GM21717 (cell line): ENCODE measurements around the gene ERC2.
A peak's percentile ranks its signal among the peaks of the same experiment; 100 is the strongest.

Experiments
- ATAC-seq: cut with Tn5 transposase; IDR thresholded peaks from one replicate; pipeline ENCODE4 v1.9.1; 2021; ENCODE audit warnings: mild to moderate bottlenecking, moderate library complexity; ENCODE audit not compliant: unreplicated experiment

Gene ERC2

DNA sequence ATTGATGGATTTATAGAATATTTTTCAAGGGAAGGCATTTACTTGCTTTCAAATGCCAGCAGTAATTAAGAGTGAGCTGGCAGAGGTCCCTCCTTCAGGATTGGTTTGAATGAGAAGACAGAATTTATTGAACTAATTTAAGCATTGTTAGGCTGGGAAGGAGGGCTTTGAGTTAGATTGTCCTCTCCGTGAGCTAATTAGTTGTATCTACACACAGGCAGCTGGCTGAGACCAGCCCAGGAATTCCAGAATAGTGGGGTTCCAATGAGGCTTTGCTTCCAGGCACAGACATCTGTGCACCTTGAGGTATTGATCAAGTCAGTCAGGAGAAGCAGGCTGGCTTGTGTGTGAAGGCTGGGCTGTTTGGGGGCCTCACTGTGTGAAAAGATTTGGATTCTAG, 857.1 kb downstream of the ERC2 start:
- no peak for ATAC-seq

DNA sequence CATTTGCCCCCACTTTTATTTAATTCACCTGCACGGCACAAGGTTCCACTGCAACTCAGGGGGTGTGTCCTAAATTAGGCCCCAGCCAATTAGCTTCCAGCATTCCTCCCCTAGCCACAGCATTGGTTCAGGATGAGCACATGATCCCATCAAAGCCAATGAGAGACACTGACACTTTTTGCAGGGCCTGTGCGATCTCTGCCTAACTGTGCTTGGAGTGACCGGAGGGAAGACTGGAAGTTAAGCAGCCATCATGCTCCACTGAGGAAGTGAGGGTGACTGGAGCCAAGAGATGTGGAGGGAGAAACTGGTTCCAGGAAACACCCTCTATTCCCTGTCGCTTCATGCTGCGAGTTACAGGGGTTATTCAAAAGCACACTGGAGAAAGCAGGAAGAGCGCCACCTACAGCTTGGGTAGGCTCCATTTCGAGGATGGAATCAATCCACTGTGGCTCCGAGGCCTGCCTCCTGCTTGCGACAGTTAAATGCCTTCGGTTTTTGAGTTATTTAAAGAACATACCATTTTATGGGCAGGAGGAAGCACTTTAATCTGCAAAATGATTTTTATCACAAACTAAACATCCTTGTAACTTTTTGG, 858.9 kb downstream of the ERC2 start:
- ATAC-seq, result no peak

DNA sequence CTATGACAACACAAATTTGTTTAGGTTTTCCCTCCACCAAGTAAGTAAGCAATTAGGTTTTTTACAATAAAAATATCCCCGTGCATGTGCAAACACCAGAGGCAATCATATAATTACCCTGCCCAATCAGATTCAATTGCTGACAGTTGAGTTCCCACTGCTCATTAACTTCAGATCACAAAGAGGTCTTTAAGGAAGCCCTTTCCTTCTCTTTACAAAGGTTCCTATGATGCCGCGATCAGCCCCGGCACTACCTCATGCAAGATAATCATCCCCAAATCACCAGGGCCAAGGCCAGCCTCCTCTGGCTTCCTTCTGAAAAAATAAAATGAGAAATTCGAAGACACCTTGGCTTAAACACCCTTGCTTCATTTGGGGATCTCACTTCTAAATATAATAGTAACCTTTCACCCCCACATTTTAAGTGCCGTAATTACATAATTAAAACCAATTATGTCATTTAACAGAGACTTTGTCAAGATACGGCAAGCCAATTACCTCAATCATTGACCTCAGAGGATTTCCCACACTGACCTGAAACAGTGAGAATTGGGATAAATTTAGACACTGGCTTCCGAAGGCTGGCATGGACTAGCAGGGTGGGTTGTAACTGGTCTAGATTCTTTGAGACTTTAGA, 859.8 kb downstream of the ERC2 start:
- ATAC-seq, result no peak

GRCh38 chr3:55607844-55608243, 860.4 kb downstream of the ERC2 start:
- peak; percentile 91 for ATAC-seq

DNA sequence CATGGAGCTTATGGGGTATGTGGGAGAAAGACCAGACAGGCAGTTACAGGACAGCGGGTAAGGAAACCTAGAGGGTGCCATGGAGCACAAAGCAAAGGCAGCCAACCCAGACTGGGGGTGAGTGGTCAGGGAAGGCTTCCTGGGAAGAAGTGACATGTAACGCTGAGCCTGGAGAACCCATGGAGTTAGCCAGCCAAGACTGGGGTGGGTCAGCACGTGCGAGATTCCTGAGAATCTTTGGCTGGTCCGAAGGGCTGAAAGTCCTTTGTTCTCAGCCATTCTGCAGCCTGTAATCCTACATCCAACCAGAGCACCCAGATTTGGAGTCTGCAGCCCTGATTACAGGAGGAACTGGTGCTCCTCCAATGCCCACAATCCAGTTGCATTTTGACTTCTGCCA, 861.1 kb downstream of the ERC2 start:
- ATAC-seq, result no peak

- ATAC-seq, result no peak
These were observed 862.6 kb downstream of the ERC2 start for GRCh38 chr3:55605443-55606236.

DNA sequence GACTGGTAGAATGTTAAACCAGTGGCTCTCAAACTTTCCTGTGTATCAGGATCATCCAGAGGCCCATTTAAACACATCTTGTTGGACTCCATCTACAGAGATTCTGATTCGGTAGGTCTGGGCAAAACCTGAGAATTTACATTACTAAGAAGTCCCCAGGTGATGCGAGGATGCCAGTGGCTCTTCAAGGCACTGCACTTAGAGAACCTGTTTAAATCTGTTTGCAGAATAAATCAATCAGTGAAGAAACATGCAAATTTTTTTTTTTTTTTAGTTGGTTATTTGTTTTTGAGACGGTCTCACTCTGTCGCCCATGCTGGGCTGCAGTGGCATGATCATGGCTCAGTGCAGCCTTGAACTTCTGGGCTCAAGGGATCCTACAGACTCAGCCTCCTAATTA, 863.4 kb downstream of the ERC2 start:
- ATAC-seq, result no peak

DNA sequence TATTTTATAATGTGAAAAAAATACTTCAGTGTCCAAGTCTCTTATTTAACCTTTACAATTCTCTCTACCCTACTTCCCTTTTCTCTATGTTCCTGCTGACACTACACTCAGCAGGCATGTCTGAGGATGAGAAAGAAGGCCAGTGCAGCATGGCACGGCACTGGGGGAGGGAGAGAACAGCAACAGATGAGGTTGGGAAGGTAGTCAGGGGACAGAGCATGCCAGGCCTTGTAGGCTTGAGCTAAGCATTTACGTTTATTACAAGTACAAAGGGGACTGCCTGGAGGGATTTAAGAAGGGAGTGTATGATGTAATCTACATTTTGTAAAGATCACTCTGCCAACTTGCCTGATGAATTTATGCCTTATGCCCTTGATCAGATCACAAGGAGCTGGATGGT, 863.9 kb downstream of the ERC2 start:
- no peak for ATAC-seq

- no peak for ATAC-seq
These were observed 866.7 kb downstream of the ERC2 start for GRCh38 chr3:55601366-55602080.

DNA sequence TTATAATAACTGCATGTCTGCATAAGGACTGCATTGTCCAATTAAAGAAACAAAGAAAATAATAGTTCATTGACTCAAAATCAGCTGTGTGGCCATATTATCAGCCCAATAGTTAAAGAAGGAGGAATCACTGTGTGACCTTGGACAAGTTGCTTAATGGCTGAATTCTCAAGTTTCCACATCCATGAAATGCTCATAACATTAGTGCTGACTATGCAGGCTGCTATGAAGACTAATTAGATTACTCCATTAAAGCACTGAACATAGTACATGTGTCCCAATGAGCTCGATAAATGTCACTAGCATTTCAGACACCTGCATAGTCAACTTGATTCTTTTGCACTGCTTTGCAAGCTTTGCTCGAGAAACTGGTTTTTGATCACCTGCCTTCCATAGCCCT, 870.0 kb downstream of the ERC2 start:
- ATAC-seq, result no peak

DNA sequence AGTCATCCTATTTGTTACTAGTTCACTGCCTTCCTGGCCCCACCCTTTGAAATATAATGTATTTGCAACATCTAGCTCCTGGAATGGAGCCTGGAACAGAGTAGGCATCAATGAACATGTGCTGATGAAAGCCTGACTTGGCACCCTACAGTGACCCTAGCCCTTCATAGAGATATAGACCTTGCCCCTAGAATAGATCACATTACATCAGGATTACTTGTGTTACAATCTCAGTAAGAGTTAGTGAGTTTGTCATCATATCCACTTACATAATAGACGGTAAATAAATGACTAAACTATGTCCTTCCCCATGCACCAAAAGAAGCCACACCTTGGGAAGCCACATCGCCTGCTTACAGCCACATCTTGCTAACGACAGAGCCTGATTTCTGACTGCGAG, 870.6 kb downstream of the ERC2 start:
- no peak for ATAC-seq

DNA sequence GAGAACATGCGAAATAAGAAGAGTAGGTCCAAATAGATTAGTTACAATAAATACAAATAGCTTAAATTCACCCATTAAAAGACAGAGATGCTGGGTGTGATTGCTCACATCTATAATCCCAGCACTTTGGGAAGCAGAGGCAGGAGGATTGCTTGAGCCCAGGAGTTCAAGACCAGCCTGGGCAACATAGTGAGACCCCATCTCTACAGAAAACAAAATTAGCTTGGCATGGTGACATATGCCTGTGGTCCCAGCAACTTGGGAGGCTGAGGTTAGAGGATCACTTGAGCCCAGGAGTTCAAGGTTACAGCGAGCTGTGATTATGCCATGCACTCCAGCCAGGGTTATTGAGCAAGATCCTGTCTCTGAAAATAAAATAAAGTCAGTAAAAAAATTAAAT, 872.1 kb downstream of the ERC2 start:
- ATAC-seq, result no peak

- ATAC-seq, result no peak
These were observed 872.8 kb downstream of the ERC2 start for GRCh38 chr3:55595420-55595819.

DNA sequence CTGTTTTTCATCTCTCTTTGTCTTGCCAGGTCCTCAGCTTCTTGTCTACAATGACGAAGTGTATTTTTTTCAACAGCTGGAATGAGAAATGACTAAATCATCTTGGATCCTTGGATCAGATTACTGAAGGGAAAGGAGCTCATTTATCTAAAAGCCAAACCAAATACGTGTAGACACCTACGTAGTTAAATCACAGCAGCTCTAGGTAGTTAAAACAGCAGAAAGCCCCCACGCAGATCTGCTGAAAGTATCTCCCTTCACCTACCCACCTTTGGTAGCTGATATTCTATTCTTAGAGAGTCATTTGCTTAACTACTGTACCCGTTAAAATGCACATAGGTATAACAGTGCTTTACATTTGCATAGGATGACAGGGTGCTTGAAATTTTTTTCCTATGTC, 875.7 kb downstream of the ERC2 start:
- ATAC-seq, result no peak

DNA sequence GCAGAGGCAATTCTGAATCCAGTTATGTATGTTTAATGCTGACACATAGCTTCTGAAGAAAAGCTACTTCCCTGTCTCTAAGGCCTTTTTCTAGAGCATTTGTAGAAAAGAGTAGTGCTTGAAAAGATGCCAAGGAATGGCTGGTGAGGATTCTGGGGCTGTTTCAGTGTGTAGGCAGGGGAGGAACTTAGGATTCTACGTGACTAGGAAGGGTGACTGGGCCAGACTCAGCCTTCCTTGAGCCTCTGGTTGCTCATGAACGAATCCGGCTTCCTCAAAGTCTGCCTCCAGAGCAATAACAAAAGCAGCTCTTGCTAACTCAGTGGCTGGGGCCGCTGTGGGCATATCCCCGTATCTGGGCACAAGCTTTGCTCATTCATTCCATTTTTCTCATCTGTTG, 876.4 kb downstream of the ERC2 start:
- no peak for ATAC-seq

DNA sequence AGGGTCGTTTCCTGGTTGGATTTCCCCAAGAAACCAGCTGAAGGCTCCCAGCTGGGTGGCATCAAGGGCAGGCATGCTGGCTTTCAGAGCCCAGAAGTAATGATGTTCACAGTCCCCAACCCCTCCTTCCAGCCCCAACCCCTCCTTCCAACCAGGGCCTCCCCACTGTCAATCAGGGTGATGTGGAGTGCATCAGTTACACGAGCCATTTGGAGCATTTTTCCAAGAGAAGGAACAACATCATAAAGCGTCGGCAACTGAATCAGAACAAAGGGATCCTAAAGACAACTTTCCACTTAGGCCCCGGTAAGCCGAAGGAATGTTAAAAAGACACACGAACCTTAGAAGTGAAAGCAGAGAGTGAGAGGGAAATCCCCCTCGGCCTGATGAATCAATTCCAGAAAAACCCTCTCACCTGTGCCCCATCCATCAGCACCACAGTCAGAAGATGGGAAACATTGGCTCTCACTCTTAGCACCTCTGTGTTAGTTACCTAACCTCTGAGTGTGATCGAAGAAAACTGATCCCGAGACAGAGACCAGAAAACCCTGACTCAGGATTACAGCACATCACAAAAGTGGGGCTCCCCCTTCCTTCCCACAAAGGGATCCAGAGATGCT, 880.0 kb downstream of the ERC2 start:
- ATAC-seq, result peak; percentile 42

DNA sequence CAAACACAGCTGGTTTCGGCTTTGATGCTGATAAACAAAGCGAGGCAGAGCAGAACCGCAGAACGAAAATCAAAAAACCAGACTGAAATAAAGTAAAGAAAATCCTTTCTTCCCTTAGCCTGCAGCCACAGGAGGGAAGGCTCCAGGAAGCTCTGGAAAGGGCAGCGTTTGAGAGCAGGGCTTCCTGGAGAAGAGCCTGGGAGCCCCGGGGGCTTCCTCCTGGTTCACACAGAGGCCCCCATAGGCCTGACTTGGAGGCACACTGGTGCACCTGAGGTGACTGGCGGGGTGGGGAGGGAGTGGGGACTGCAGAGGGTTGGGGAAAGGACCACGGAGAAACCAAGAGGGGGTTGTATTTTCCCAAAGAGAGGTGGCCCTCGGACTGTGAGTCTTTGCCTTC, 882.4 kb downstream of the ERC2 start:
- ATAC-seq, result no peak

GRCh38 chr3:55584716-55585368, 883.4 kb downstream of the ERC2 start:
- ATAC-seq, result no peak

DNA sequence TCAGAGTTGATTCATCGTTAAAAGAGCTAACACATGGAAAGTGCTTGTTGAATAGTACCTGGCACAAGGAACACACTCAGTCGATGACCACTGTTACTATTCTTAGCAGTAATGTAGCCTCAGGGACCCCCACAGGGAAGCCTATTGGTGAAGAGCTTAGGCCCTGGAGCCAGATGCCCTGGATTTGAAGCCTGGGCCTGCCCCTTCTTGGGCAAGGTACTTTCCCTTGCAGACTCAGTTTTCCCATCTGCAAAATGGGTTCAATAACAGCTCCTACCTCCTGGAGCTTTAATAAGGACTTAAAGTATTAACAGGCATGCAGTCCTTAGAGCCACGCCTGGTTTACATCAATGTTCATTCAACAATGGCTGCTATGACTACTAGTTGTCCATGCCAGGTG, 884.2 kb downstream of the ERC2 start:
- no peak for ATAC-seq

GRCh38 chr3:55583475-55583874, 884.8 kb downstream of the ERC2 start:
- no peak for ATAC-seq

DNA sequence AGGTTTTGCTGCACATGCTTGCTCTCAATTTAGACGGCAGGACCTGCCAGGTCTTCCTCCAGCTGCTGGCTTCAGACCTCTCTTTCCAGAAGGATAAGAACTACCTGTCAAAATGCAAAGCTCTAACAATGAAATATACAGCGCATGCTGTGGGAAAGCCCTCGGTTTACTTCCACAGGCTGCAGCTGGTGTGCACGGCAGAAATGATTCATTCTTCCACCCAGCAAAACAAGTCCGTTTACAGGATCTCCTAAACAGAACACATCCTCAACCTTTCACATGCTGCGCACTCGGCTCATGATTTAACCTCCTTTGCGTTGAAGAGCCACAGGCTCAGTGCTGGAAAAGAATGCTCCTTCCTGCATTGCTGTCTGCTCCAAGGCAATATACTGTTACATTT, 888.8 kb downstream of the ERC2 start:
- no peak for ATAC-seq
